ENCODE data around the gene PLEKHA7. TPM values are rescaled to one million over a fixed set of nuclear protein-coding genes. Genes with fewer than 3 reads are reported as not detected.

PLEKHA7 gene
- total RNA-seq, 1 experiment from 2014 or later = 57.6 TPM

GRCh38 chr11:16815047-16815767 lies 199.0 kb downstream of the PLEKHA7 start:
- CTCF ChIA-PET = no interaction called here
- intact Hi-C loops (cut with micrococcal nuclease; ENCODE audit: unreplicated experiment) = no loop called here
- no TSS peak for BruUV-seq (replicated peaks)
- POLR2A ChIA-PET = no interaction called here
- Mint-ChIP-seq H3K4me3 (ENCODE audit: unreplicated experiment) (no peak overlapping the region), H3K27me3 (ENCODE audit: insufficient read depth, unreplicated experiment) (no peaks in the 10 kb centered on the region), H3K36me3 (ENCODE audit: insufficient read depth, unreplicated experiment) (peaks cover 42% of the 10 kb centered on the region), H3K27ac (ENCODE audit: unreplicated experiment) (no peak overlapping the region), H3K4me1 (ENCODE audit: low read depth, unreplicated experiment) (peaks cover 7% of the 10 kb centered on the region), H3K9me3 (ENCODE audit: unreplicated experiment) (no peaks in the 10 kb centered on the region)
- no peaks in the 10 kb centered on the region for H3K9me3 ChIP-seq
- peaks cover 8% of the 10 kb centered on the region for H3K4me1 ChIP-seq
- TF ChIP-seq, protein P1, sequence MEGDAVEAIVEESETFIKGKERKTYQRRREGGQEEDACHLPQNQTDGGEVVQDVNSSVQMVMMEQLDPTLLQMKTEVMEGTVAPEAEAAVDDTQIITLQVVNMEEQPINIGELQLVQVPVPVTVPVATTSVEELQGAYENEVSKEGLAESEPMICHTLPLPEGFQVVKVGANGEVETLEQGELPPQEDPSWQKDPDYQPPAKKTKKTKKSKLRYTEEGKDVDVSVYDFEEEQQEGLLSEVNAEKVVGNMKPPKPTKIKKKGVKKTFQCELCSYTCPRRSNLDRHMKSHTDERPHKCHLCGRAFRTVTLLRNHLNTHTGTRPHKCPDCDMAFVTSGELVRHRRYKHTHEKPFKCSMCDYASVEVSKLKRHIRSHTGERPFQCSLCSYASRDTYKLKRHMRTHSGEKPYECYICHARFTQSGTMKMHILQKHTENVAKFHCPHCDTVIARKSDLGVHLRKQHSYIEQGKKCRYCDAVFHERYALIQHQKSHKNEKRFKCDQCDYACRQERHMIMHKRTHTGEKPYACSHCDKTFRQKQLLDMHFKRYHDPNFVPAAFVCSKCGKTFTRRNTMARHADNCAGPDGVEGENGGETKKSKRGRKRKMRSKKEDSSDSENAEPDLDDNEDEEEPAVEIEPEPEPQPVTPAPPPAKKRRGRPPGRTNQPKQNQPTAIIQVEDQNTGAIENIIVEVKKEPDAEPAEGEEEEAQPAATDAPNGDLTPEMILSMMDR (IDR thresholded peaks at IDR 0.05; ENCODE audit: insufficient read depth in 1 of 2, low read depth in 1 of 2, low read length in 1 of 2, severe bottlenecking in 1 of 2, unreplicated experiment in 1 of 2) = no peak
- H3K27me3 ChIP-seq (replicated peaks; ENCODE audit: control insufficient read depth, insufficient read depth, low read length) = no peaks in the 10 kb centered on the region
- no peak overlapping the region for H3K4me3 ChIP-seq (ENCODE audit: low read depth, low read length)
- DNase-seq = no peak
- peaks cover 6% of the 10 kb centered on the region for H3K36me3 ChIP-seq (ENCODE audit: control insufficient read depth, insufficient read depth, low read length)

- no TSS peak for BruUV-seq (replicated peaks)
- Mint-ChIP-seq H3K4me1 (ENCODE audit: low read depth, unreplicated experiment) (peaks cover 3% of the 10 kb centered on the region), H3K27ac (ENCODE audit: unreplicated experiment) (no peak overlapping the region), H3K27me3 (ENCODE audit: insufficient read depth, unreplicated experiment) (no peaks in the 10 kb centered on the region), H3K4me3 (ENCODE audit: unreplicated experiment) (no peak overlapping the region), H3K36me3 (ENCODE audit: insufficient read depth, unreplicated experiment) (peaks cover 42% of the 10 kb centered on the region), H3K9me3 (ENCODE audit: unreplicated experiment) (no peaks in the 10 kb centered on the region)
- TF ChIP-seq, protein P1 (IDR thresholded peaks at IDR 0.05; ENCODE audit: insufficient read depth in 1 of 2, low read depth in 1 of 2, low read length in 1 of 2, severe bottlenecking in 1 of 2, unreplicated experiment in 1 of 2) = no peak
- CTCF ChIA-PET = no interaction called here
- Histone ChIP-seq H3K27me3 (replicated peaks; ENCODE audit: control insufficient read depth, insufficient read depth, low read length) (no peaks in the 10 kb centered on the region), H3K36me3 (ENCODE audit: control insufficient read depth, insufficient read depth, low read length) (peaks cover 6% of the 10 kb centered on the region), H3K4me1 (peaks cover 5% of the 10 kb centered on the region; the same call in 1 of the 2 replicates), H3K4me3 (ENCODE audit: low read depth, low read length) (no peak overlapping the region), H3K9me3 (no peaks in the 10 kb centered on the region)
- DNase-seq = no peak
- intact Hi-C loops (cut with micrococcal nuclease; ENCODE audit: unreplicated experiment) = no loop called here
- POLR2A ChIA-PET = no interaction called here
Measured at GRCh38 chr11:16814410-16815046, 199.7 kb downstream of the PLEKHA7 start.

GRCh38 chr11:16813126-16813525 lies 201.1 kb downstream of the PLEKHA7 start:
- H3K36me3 ChIP-seq (ENCODE audit: control insufficient read depth, insufficient read depth, low read length) = peaks cover 6% of the 10 kb centered on the region
- no TSS peak for BruUV-seq (replicated peaks)
- Mint-ChIP-seq H3K9me3 (ENCODE audit: unreplicated experiment) (no peaks in the 10 kb centered on the region), H3K27ac (ENCODE audit: unreplicated experiment) (no peak overlapping the region), H3K36me3 (ENCODE audit: insufficient read depth, unreplicated experiment) (peaks cover 37% of the 10 kb centered on the region), H3K4me1 (ENCODE audit: low read depth, unreplicated experiment) (no peaks in the 10 kb centered on the region), H3K27me3 (ENCODE audit: insufficient read depth, unreplicated experiment) (no peaks in the 10 kb centered on the region), H3K4me3 (ENCODE audit: unreplicated experiment) (no peak overlapping the region)
- ChIA-PET CTCF (no interaction called here), POLR2A (no interaction called here)
- H3K27me3 ChIP-seq (replicated peaks; ENCODE audit: control insufficient read depth, insufficient read depth, low read length) = no peaks in the 10 kb centered on the region
- TF ChIP-seq, protein P1 (IDR thresholded peaks at IDR 0.05; ENCODE audit: insufficient read depth in 1 of 2, low read depth in 1 of 2, low read length in 1 of 2, severe bottlenecking in 1 of 2, unreplicated experiment in 1 of 2) = no peak
- peaks cover 5% of the 10 kb centered on the region; the same call in 1 of the 2 replicates for H3K4me1 ChIP-seq
- no peak for DNase-seq
- intact Hi-C loops (cut with micrococcal nuclease; ENCODE audit: unreplicated experiment) = no loop called here
- no peak overlapping the region for H3K4me3 ChIP-seq (ENCODE audit: low read depth, low read length)
- H3K9me3 ChIP-seq = no peaks in the 10 kb centered on the region

Measured in Caco-2 (cell line).